ENCODE measurements around the gene FAM241B. TPM values are rescaled to one million over a fixed set of nuclear protein-coding genes. Genes with fewer than 3 reads are reported as not detected.

Gene FAM241B
- total RNA-seq, 2 experiments from 2014 or later: 14.1 to 17.5 TPM

DNA sequence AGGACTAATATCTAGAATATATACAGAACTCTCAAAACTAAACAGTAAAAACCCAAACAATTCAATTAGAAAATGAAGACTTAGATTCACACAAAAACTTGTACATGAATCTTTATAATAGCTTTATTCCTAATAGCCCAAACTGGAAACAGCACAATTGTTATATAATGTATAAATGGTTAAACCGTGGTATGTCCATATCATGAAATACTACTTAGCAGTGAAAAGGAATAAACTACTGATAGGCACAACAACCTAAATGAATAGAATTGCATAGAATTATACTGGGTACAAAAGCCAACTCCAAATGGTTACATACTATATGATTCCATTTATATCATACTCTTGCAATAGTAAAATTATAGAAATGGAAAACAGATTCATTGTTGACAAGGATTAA is 21.0 kb upstream of the FAM241B start:
- Histone ChIP-seq H3K27ac (ENCODE audit: low read depth in 1 of 2, low read length in 2 of 2) (no peak overlapping the region), H3K27me3 (ENCODE audit: control insufficient read depth in 1 of 2, insufficient read depth in 2 of 2, low read length in 2 of 2) (peaks cover 0 to 2% of the 10 kb centered on the region in 2 experiments), H3K9me3 (ENCODE audit: control insufficient read depth in 1 of 2, insufficient read depth in 1 of 2, low read length in 2 of 2) (peaks cover 4 to 9% of the 10 kb centered on the region in 2 experiments), H3K36me3 (ENCODE audit: insufficient read depth, low read length) (no peaks in the 10 kb centered on the region), H3K4me1 (ENCODE audit: insufficient read depth, low read length) (no peaks in the 10 kb centered on the region), H3K4me3 (ENCODE audit: low read length) (no peak overlapping the region)
- Mint-ChIP-seq H3K27me3 (peaks cover 14% of the 10 kb centered on the region), H3K4me1 (ENCODE audit: low read depth) (no peaks in the 10 kb centered on the region), H3K36me3 (ENCODE audit: low read depth) (no peaks in the 10 kb centered on the region), H3K27ac (no peak overlapping the region), H3K9me3 (peaks cover 9% of the 10 kb centered on the region), H3K4me3 (no peak overlapping the region)
- DNase-seq (no peak), ATAC-seq (ENCODE audit: poor library complexity) (no peak)
- POLR2A ChIA-PET: no interaction called here
- CTCF ChIA-PET: no interaction called here
- TF ChIP-seq, protein P1, sequence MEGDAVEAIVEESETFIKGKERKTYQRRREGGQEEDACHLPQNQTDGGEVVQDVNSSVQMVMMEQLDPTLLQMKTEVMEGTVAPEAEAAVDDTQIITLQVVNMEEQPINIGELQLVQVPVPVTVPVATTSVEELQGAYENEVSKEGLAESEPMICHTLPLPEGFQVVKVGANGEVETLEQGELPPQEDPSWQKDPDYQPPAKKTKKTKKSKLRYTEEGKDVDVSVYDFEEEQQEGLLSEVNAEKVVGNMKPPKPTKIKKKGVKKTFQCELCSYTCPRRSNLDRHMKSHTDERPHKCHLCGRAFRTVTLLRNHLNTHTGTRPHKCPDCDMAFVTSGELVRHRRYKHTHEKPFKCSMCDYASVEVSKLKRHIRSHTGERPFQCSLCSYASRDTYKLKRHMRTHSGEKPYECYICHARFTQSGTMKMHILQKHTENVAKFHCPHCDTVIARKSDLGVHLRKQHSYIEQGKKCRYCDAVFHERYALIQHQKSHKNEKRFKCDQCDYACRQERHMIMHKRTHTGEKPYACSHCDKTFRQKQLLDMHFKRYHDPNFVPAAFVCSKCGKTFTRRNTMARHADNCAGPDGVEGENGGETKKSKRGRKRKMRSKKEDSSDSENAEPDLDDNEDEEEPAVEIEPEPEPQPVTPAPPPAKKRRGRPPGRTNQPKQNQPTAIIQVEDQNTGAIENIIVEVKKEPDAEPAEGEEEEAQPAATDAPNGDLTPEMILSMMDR (IDR thresholded peaks at IDR 0.05): no peak
- intact Hi-C loops (cut with DNase I, micrococcal nuclease): no loop called here

DNA sequence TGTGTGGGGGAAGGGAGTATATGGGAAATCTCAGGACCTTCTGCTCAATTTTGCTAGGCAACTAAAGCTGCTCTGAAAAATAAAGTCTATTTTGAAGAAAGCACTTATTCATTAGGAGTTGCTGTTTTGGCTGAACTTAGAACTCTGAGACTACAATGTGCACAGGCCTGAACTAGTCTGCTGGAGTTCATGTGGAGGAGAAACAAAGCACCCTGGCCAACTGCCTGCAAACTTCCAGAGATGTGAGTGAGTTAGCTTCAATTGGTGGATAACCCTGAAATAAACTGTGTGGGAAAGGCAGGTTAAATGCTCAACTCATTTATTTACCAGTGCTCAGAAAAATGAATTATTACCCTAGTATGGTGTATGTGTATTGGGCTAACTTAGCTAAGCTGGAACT is 17.3 kb upstream of the FAM241B start:
- Histone ChIP-seq H3K36me3 (ENCODE audit: insufficient read depth, low read length) (no peaks in the 10 kb centered on the region), H3K9me3 (ENCODE audit: control insufficient read depth in 1 of 2, insufficient read depth in 1 of 2, low read length in 2 of 2) (peaks cover 4% of the 10 kb centered on the region in 2 experiments), H3K4me3 (ENCODE audit: low read length) (no peak overlapping the region), H3K27ac (ENCODE audit: low read depth in 1 of 2, low read length in 2 of 2) (no peak overlapping the region), H3K4me1 (ENCODE audit: insufficient read depth, low read length) (no peaks in the 10 kb centered on the region), H3K27me3 (ENCODE audit: control insufficient read depth in 1 of 2, insufficient read depth in 2 of 2, low read length in 2 of 2) (no peaks in the 10 kb centered on the region)
- DNase-seq (no peak), ATAC-seq (ENCODE audit: poor library complexity) (no peak)
- Mint-ChIP-seq H3K4me1 (ENCODE audit: low read depth) (no peaks in the 10 kb centered on the region), H3K36me3 (ENCODE audit: low read depth) (no peaks in the 10 kb centered on the region), H3K4me3 (no peak overlapping the region), H3K9me3 (peaks cover 9% of the 10 kb centered on the region), H3K27me3 (no peaks in the 10 kb centered on the region), H3K27ac (no peak overlapping the region)
- POLR2A ChIA-PET: no interaction called here
- TF ChIP-seq, protein P1 (IDR thresholded peaks at IDR 0.05): no peak
- intact Hi-C loops (cut with DNase I, micrococcal nuclease): no loop called here
- CTCF ChIA-PET: interaction anchor here (1.1 to 1.4 kb wide), 3 partner anchors 13 to 97 kb away, joined by 3 read pairs; no protein-coding TSS in a partner anchor

DNA sequence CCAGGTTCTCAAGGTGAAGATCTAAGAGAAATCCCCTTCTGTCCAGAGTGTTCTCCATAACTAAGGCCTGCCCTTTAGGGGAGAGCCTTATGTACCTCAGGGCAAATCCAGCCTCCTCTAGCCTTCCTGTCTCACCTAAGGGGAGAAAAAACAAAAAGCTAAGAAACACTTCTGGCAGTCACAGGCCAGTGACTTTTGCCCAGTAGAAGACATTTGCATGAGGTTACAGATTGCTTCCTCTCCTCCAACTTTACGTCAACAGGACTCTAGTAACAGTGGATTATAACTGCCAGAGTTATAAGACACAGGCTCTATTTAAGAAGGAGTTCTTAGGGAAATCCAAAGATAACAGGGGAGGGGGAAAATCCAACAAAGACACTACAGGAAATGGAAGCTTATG is 15.9 kb upstream of the FAM241B start:
- Histone ChIP-seq H3K4me3 (ENCODE audit: low read length) (no peak overlapping the region), H3K27ac (ENCODE audit: low read depth in 1 of 2, low read length in 2 of 2) (no peak overlapping the region), H3K27me3 (ENCODE audit: control insufficient read depth in 1 of 2, insufficient read depth in 2 of 2, low read length in 2 of 2) (no peaks in the 10 kb centered on the region), H3K4me1 (ENCODE audit: insufficient read depth, low read length) (no peaks in the 10 kb centered on the region), H3K9me3 (ENCODE audit: control insufficient read depth in 1 of 2, insufficient read depth in 1 of 2, low read length in 2 of 2) (peaks cover 0 to under 1% of the 10 kb centered on the region in 2 experiments), H3K36me3 (ENCODE audit: insufficient read depth, low read length) (no peaks in the 10 kb centered on the region)
- intact Hi-C loops (cut with DNase I, micrococcal nuclease): no loop called here
- Mint-ChIP-seq H3K36me3 (ENCODE audit: low read depth) (no peaks in the 10 kb centered on the region), H3K9me3 (peaks cover 5% of the 10 kb centered on the region), H3K4me1 (ENCODE audit: low read depth) (no peaks in the 10 kb centered on the region), H3K27me3 (no peaks in the 10 kb centered on the region), H3K27ac (no peak overlapping the region), H3K4me3 (no peak overlapping the region)
- TF ChIP-seq, protein P1 (IDR thresholded peaks at IDR 0.05): no peak
- CTCF ChIA-PET: interaction anchor here (1.1 to 1.4 kb wide), 2 partner anchors 22 to 99 kb away, joined by 3 read pairs; no protein-coding TSS in a partner anchor
- DNase-seq: no peak
- POLR2A ChIA-PET: no interaction called here
- no peak for ATAC-seq (ENCODE audit: poor library complexity)
